HEK293 (cell line): ENCODE results near the gene PLAGL2.

Experiments
- CTCF ChIA-PET: fragments of 350-600 bp; formaldehyde crosslinking; extraction: SDS; loops from one replicate; lab custom pipeline; 2021; ENCODE audit warnings: antibody characterized with exemption; lab: Yijun Ruan, JAX
- POLR2A ChIA-PET: fragments of 300-600 bp; formaldehyde crosslinking; extraction: SDS; loops from one replicate; lab custom pipeline; 2020; ENCODE audit warnings: antibody characterized with exemption, inconsistent platforms; lab: Yijun Ruan, JAX
- H3K27ac ChIP-seq: fragments of 200-500 bp; sonication (Bioruptor generic); 2 replicates; pipeline ENCODE4 v1.5.1; 2014; ENCODE audit warnings: low read depth, low read length, control low read depth, inconsistent platforms; ENCODE audit errors: extremely low read depth
- H3K36me3 ChIP-seq, 2 experiments: fragments of 200-500 bp in 1 of 2; sonication (Bioruptor generic) in 1 of 2; 1 replicate in 1 of 2; 2 replicates in 1 of 2; pipeline ENCODE4 v1.5.1; 2014 to 2017; ENCODE audit warnings: inconsistent platforms in 2 of 2, low read length in 2 of 2; ENCODE audit not compliant: control insufficient read depth in 2 of 2, insufficient read depth in 1 of 2
- H3K4me1 ChIP-seq: fragments of 200-500 bp; sonication (Bioruptor generic); 2 replicates; pipeline ENCODE4 v1.5.1; 2014; ENCODE audit warnings: mild to moderate bottlenecking, low read length, inconsistent platforms; ENCODE audit not compliant: control insufficient read depth, insufficient read depth
- H3K4me3 ChIP-seq: 2 replicates; pipeline ENCODE4 v1.5.1; 2011; ENCODE audit warnings: low read depth, mild to moderate bottlenecking, control low read depth, low read length, moderate library complexity
- H3K9me3 ChIP-seq: fragments of 200-500 bp; sonication (Bioruptor generic); 2 replicates; pipeline ENCODE4 v1.5.1; 2014; ENCODE audit warnings: low read depth, low read length, inconsistent platforms; ENCODE audit not compliant: control insufficient read depth, insufficient read depth
- BCL11A ChIP-seq: fragments of 450-650 bp; formaldehyde crosslinking; IDR thresholded peaks from 2 replicates; pipeline ENCODE4 v1.5.1; 2016; ENCODE audit warnings: low read depth, missing biosample characterization, missing genetic modification characterization
- BCL6B ChIP-seq: fragments of 450-650 bp; formaldehyde crosslinking; IDR thresholded peaks from 2 replicates; pipeline ENCODE4 v1.5.1; 2017; ENCODE audit warnings: missing biosample characterization, missing genetic modification characterization
- GLIS1 ChIP-seq: fragments of 450-650 bp; formaldehyde crosslinking; IDR thresholded peaks from 2 replicates; pipeline ENCODE4 v1.5.1; 2016; ENCODE audit warnings: missing biosample characterization, missing genetic modification characterization
- HOXD13 ChIP-seq: sonication (generic); formaldehyde crosslinking; IDR thresholded peaks from 2 replicates; pipeline ENCODE4 v1.8.0; 2022; ENCODE audit warnings: missing genetic modification reagents, borderline replicate concordance
- MEIS1 ChIP-seq: sonication (generic); formaldehyde crosslinking; IDR thresholded peaks from 2 replicates; pipeline ENCODE4 v1.8.1; 2022; ENCODE audit warnings: missing genetic modification reagents, mild to moderate bottlenecking, borderline replicate concordance
- RBAK ChIP-seq: fragments of 450-650 bp; formaldehyde crosslinking; IDR thresholded peaks from 2 replicates; pipeline ENCODE4 v1.5.1; 2016; ENCODE audit warnings: missing biosample characterization, missing genetic modification characterization
- TRIM28 ChIP-seq: IDR thresholded peaks from 2 replicates; pipeline ENCODE4 v1.6.1; 2011; ENCODE audit warnings: low read length, control low read depth, borderline replicate concordance
- ZBTB17 ChIP-seq: fragments of 450-650 bp; formaldehyde crosslinking; IDR thresholded peaks from 2 replicates; pipeline ENCODE4 v1.5.1; 2016; ENCODE audit warnings: missing biosample characterization, missing genetic modification characterization
- ZBTB20 ChIP-seq: fragments of 450-650 bp; formaldehyde crosslinking; IDR thresholded peaks from 2 replicates; pipeline ENCODE4 v1.5.1; 2016; ENCODE audit warnings: missing biosample characterization, missing genetic modification characterization
- ZBTB26 ChIP-seq: fragments of 450-650 bp; formaldehyde crosslinking; optimal IDR thresholded peaks from 2 replicates; pipeline ENCODE3; 2016; ENCODE audit warnings: missing biosample characterization, mild to moderate bottlenecking, missing genetic modification characterization
- ZBTB48 ChIP-seq: fragments of 450-650 bp; formaldehyde crosslinking; IDR thresholded peaks from 2 replicates; pipeline ENCODE4 v1.5.1; 2016; ENCODE audit warnings: missing biosample characterization, missing genetic modification characterization
- ZNF140 ChIP-seq: fragments of 450-650 bp; formaldehyde crosslinking; IDR thresholded peaks from 2 replicates; pipeline ENCODE4 v1.5.1; 2016; ENCODE audit warnings: missing biosample characterization, missing genetic modification characterization
- ZNF175 ChIP-seq: fragments of 450-650 bp; formaldehyde crosslinking; IDR thresholded peaks from 2 replicates; pipeline ENCODE4 v1.5.1; 2016; ENCODE audit warnings: missing biosample characterization, missing genetic modification characterization
- ZNF214 ChIP-seq: fragments of 450-650 bp; formaldehyde crosslinking; IDR thresholded peaks from 2 replicates; pipeline ENCODE4 v1.5.1; 2017; ENCODE audit warnings: missing biosample characterization, mild to moderate bottlenecking, missing genetic modification characterization, borderline replicate concordance
- ZNF266 ChIP-seq: fragments of 450-650 bp; formaldehyde crosslinking; IDR thresholded peaks from 2 replicates; pipeline ENCODE4 v1.5.1; 2016; ENCODE audit warnings: missing biosample characterization, missing genetic modification characterization, low read depth
- ZNF335 ChIP-seq: fragments of 450-650 bp; formaldehyde crosslinking; conservative IDR thresholded peaks from 2 replicates; pipeline ENCODE4 v1.5.1; 2016; ENCODE audit warnings: missing biosample characterization, missing genetic modification characterization
- ZNF423 ChIP-seq: fragments of 450-650 bp; formaldehyde crosslinking; IDR thresholded peaks from 2 replicates; pipeline ENCODE4 v1.5.1; 2016; ENCODE audit warnings: missing biosample characterization, missing genetic modification characterization
- ZNF510 ChIP-seq: fragments of 450-650 bp; formaldehyde crosslinking; IDR thresholded peaks from 2 replicates; pipeline ENCODE4 v1.5.1; 2018; ENCODE audit warnings: mild to moderate bottlenecking, missing genetic modification characterization, missing biosample characterization; ENCODE audit not compliant: insufficient replicate concordance
- ZNF555 ChIP-seq: fragments of 450-650 bp; formaldehyde crosslinking; conservative IDR thresholded peaks from 2 replicates; pipeline ENCODE4 v1.5.1; 2017; ENCODE audit warnings: missing biosample characterization, mild to moderate bottlenecking, missing genetic modification characterization, inconsistent platforms
- ZNF768 ChIP-seq: fragments of 450-650 bp; formaldehyde crosslinking; IDR thresholded peaks from 2 replicates; pipeline ENCODE4 v1.5.1; 2018; ENCODE audit warnings: missing biosample characterization, mild to moderate bottlenecking, missing genetic modification characterization
- ZNF777 ChIP-seq: fragments of 450-650 bp; formaldehyde crosslinking; IDR thresholded peaks from 2 replicates; pipeline ENCODE4 v1.5.1; 2017; ENCODE audit warnings: missing biosample characterization, missing genetic modification characterization, borderline replicate concordance
- ZNF837 ChIP-seq: fragments of 450-650 bp; formaldehyde crosslinking; IDR thresholded peaks from 2 replicates; pipeline ENCODE4 v1.5.1; 2016; ENCODE audit warnings: missing biosample characterization, missing genetic modification characterization
- TF ChIP-seq, protein P1 (sequence below): fragments of 450-650 bp; formaldehyde crosslinking; IDR thresholded peaks from 2 replicates; pipeline ENCODE4 v1.5.1; 2016; ENCODE audit warnings: missing biosample characterization, missing genetic modification characterization

Gene PLAGL2

DNA sequence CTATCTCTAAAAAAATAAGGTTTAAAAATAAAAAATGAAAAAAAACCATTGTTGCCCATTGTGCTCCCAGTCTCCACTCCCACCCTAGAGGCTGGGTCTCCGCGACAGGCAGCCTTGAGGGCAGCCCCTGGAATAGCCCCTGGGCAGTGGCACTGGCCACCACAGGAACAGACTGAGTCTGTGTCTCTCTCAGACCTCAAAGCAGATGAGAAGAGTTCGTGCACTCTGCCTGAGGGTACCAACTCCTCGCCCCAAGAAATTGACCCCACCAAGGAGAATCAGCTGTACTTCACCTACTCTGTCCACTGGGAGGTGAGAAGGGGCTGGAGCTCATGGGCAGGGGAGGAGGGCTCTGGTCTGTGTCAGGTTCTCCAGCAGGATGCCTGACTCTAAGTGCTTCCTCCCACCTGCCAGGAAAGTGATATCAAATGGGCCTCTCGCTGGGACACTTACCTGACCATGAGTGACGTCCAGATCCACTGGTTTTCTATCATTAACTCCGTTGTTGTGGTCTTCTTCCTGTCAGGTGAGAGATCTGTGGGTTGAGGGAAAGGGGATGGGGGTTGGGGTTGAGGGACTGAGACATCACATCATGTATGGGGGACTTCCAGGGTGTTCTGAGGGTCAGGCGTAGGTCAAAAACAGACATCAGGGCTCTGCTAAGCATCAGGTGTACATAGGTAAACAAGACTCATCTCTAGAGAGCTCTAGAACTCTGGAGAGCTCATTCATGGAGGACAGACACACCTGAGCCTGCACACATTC lies 62.5 kb downstream of the PLAGL2 start:
- ChIA-PET CTCF (interaction anchor here (0.6 kb wide), 1 partner anchor 335 kb away, joined by 3 read pairs; no protein-coding TSS in a partner anchor), POLR2A (no interaction called here)
- Histone ChIP-seq H3K4me3 (no peak overlapping the region), H3K36me3 (peaks cover 32 to 88% of the 10 kb centered on the region in 2 experiments; a peak in 2 of 3 replicates), H3K9me3 (no peaks in the 10 kb centered on the region), H3K4me1 (no peaks in the 10 kb centered on the region), H3K27ac (no peak overlapping the region)
- no peak for TF ChIP-seq ZNF423
- TF ChIP-seq, protein P1, sequence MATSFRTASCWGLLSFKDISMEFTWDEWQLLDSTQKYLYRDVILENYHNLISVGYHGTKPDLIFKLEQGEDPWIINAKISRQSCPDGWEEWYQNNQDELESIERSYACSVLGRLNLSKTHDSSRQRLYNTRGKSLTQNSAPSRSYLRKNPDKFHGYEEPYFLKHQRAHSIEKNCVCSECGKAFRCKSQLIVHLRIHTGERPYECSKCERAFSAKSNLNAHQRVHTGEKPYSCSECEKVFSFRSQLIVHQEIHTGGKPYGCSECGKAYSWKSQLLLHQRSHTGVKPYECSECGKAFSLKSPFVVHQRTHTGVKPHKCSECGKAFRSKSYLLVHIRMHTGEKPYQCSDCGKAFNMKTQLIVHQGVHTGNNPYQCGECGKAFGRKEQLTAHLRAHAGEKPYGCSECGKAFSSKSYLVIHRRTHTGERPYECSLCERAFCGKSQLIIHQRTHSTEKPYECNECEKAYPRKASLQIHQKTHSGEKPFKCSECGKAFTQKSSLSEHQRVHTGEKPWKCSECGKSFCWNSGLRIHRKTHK (tag by site-specific recombination), result no peak
- TF ChIP-seq ZBTB48, result no peak
- TF ChIP-seq TRIM28, result no peak
- no peak for TF ChIP-seq ZNF777 (tag by site-specific recombination)
- no peak for TF ChIP-seq BCL6B (tag by site-specific recombination)
- TF ChIP-seq ZNF266 (tag by site-specific recombination), result no peak
- TF ChIP-seq ZNF768, result no peak
- TF ChIP-seq ZNF837 (tag by site-specific recombination), result no peak
- TF ChIP-seq GLIS1 (tag by site-specific recombination), result no peak
- TF ChIP-seq BCL11A (tag by site-specific recombination), result no peak
- TF ChIP-seq MEIS1 (CRISPR knock-in tag), result no peak
- TF ChIP-seq ZNF555 (tag by site-specific recombination), result no peak
- TF ChIP-seq RBAK, result no peak
- TF ChIP-seq ZNF175, result no peak
- no peak for TF ChIP-seq ZNF140 (tag by site-specific recombination)
- TF ChIP-seq ZNF510 (tag by site-specific recombination), result no peak
- no peak for TF ChIP-seq ZBTB17 (tag by site-specific recombination)
- TF ChIP-seq ZBTB20 (tag by site-specific recombination), result no peak

- Histone ChIP-seq H3K4me3 (no peak overlapping the region), H3K36me3 (peaks cover 31 to 94% of the 10 kb centered on the region in 2 experiments; a peak in 2 of 3 replicates), H3K9me3 (no peaks in the 10 kb centered on the region), H3K27ac (no peak overlapping the region), H3K4me1 (no peaks in the 10 kb centered on the region)
- TF ChIP-seq ZNF214 (tag by site-specific recombination) (no peak), ZNF266 (tag by site-specific recombination) (no peak), ZNF335 (no peak), ZBTB17 (tag by site-specific recombination) (no peak), ZBTB26 (tag by site-specific recombination) (no peak), HOXD13 (CRISPR knock-in tag) (no peak)
- ChIA-PET POLR2A (interaction anchor here (1.0 kb wide), 1 partner anchor 9 kb away, joined by 4 read pairs; no protein-coding TSS in a partner anchor), CTCF (no interaction called here)
These were observed 64.6 kb downstream of the PLAGL2 start for GRCh38 chr20:32142991-32143390.
